Neural cell (in vitro differentiated cells): ENCODE results near the gene SLC25A30. TPM values are rescaled to one million over a fixed set of nuclear protein-coding genes. Genes with fewer than 3 reads are reported as not detected.

Experiments
- H2AFZ ChIP-seq: fragments of 200-600, 300-800 bp; sonication (generic), shearing (Covaris generic); 2 replicates; pipeline ENCODE4 v1.6.0; 2014; ENCODE audit warnings: low read depth, mild to moderate bottlenecking, antibody characterized with exemption, low read length, moderate library complexity
- H3F3A ChIP-seq: fragments of 200-600 bp; shearing (Covaris generic); 2 replicates; pipeline ENCODE4 v1.6.1; 2016; ENCODE audit warnings: mild to moderate bottlenecking, moderate library complexity, mixed read lengths, antibody characterized with exemption, low read length; ENCODE audit not compliant: insufficient read depth, poor library complexity, severe bottlenecking
- H3K27ac ChIP-seq: fragments of 200-600, 300-800 bp; sonication (generic), shearing (Covaris generic); 2 replicates; pipeline ENCODE4 v1.5.1; 2014; ENCODE audit warnings: mild to moderate bottlenecking, low read length, moderate library complexity
- H3K27me3 ChIP-seq: fragments of 300-800, 200-600 bp; sonication (generic), shearing (Covaris generic); 2 replicates; pipeline ENCODE4 v1.6.0; 2014; ENCODE audit warnings: mild to moderate bottlenecking, low read depth, low read length, moderate library complexity; ENCODE audit not compliant: insufficient read depth
- H3K36me3 ChIP-seq: fragments of 300-800, 200-600 bp; sonication (generic), shearing (Covaris generic); 2 replicates; pipeline ENCODE4 v1.5.1; 2014; ENCODE audit warnings: mild to moderate bottlenecking, antibody characterized with exemption, low read length, moderate library complexity; ENCODE audit not compliant: insufficient read depth
- H3K4me2 ChIP-seq: fragments of 300-800, 200-600 bp; sonication (generic), shearing (Covaris generic); 2 replicates; pipeline ENCODE4 v1.6.0; 2014; ENCODE audit warnings: mild to moderate bottlenecking, low read length
- H3K4me3 ChIP-seq: fragments of 300-800, 200-600 bp; sonication (generic), shearing (Covaris generic); 2 replicates; pipeline ENCODE4 v1.5.1; 2014; ENCODE audit warnings: mild to moderate bottlenecking, low read length, moderate library complexity
- H3K79me2 ChIP-seq: fragments of 200-600 bp; shearing (Covaris generic); replicated peaks from 2 replicates; pipeline ENCODE4 v1.6.0; 2014; ENCODE audit warnings: mild to moderate bottlenecking, low read length, moderate library complexity; ENCODE audit not compliant: insufficient read depth
- H3K9ac ChIP-seq: fragments of 300-800, 200-600 bp; sonication (generic), shearing (Covaris generic); 2 replicates; pipeline ENCODE4 v1.6.1; 2016; ENCODE audit warnings: mild to moderate bottlenecking, low read length, mixed read lengths
- H3K9me2 ChIP-seq: fragments of 200-600 bp; shearing (Covaris generic); 2 replicates; pipeline ENCODE4 v1.6.1; 2016; ENCODE audit warnings: mild to moderate bottlenecking, low read length, mixed read lengths; ENCODE audit not compliant: insufficient read depth
- H3K9me3 ChIP-seq: fragments of 200-600, 300-800 bp; sonication (generic), shearing (Covaris generic); 2 replicates; pipeline ENCODE4 v1.6.1; 2016; ENCODE audit warnings: mild to moderate bottlenecking, mixed run types, low read length, moderate library complexity, mixed read lengths
- H4K20me1 ChIP-seq: fragments of 200-600 bp; shearing (Covaris generic); 2 replicates; pipeline ENCODE4 v1.6.1; 2016; ENCODE audit warnings: mild to moderate bottlenecking, mixed run types; ENCODE audit not compliant: insufficient read depth
- CTCF ChIP-seq: fragments of 450-650 bp; IDR thresholded peaks from 2 replicates; pipeline ENCODE4 v1.5.1; 2014; ENCODE audit warnings: antibody characterized with exemption, mild to moderate bottlenecking, moderate library complexity; ENCODE audit not compliant: poor library complexity, severe bottlenecking
- EP300 ChIP-seq: fragments of 450-650 bp; conservative IDR thresholded peaks from 2 replicates; pipeline ENCODE4 v1.6.1; 2014; ENCODE audit warnings: antibody characterized with exemption, mild to moderate bottlenecking, moderate library complexity; ENCODE audit not compliant: poor library complexity, severe bottlenecking
- EZH2 ChIP-seq: fragments of 200-600, 300-800 bp; shearing (Covaris generic), sonication (generic); IDR thresholded peaks from 2 replicates; pipeline ENCODE4 v1.6.1; 2014; ENCODE audit warnings: antibody characterized with exemption, low read length, borderline replicate concordance, mild to moderate bottlenecking; ENCODE audit not compliant: insufficient read depth, poor library complexity, severe bottlenecking
- MXI1 ChIP-seq: fragments of 450-650 bp; conservative IDR thresholded peaks from 2 replicates; pipeline ENCODE4 v1.6.1; 2014; ENCODE audit warnings: antibody characterized with exemption, mild to moderate bottlenecking; ENCODE audit not compliant: poor library complexity, severe bottlenecking
- POLR2AphosphoS5 ChIP-seq: IDR thresholded peaks from 2 replicates; pipeline ENCODE4 v1.6.1; 2012
- RAD21 ChIP-seq: fragments of 450-650 bp; conservative IDR thresholded peaks from 2 replicates; pipeline ENCODE4 v1.6.1; 2014; ENCODE audit warnings: antibody characterized with exemption, mild to moderate bottlenecking, moderate library complexity
- REST ChIP-seq: IDR thresholded peaks from 2 replicates; pipeline ENCODE4 v1.6.1; 2012; ENCODE audit warnings: borderline replicate concordance
- SMC3 ChIP-seq: fragments of 450-650 bp; conservative IDR thresholded peaks from 2 replicates; pipeline ENCODE4 v1.6.1; 2014; ENCODE audit warnings: antibody characterized with exemption, mild to moderate bottlenecking, moderate library complexity; ENCODE audit not compliant: poor library complexity
- TAF1 ChIP-seq: IDR thresholded peaks from 2 replicates; pipeline ENCODE4 v1.6.1; 2012; ENCODE audit warnings: low read depth
- polyA plus RNA-seq: library from polyadenylated mRNA; depleted of rRNA; stranded (reverse); fragments of >200 nt; gene quantifications from 2 replicates; pipeline ENCODE4 v1.2.3, GENCODE V29; 2014

The SLC25A30 gene
- polyA plus RNA-seq, 1 donor from 2014 or later, result 4.9 TPM

GRCh38 chr13:45451282-45451681 is 33.1 kb upstream of the SLC25A30 start:
- Histone ChIP-seq H2AFZ (no peak overlapping the region), H3K9ac (no peak overlapping the region), H3K9me2 (no peaks in the 10 kb centered on the region), H3K9me3 (no peaks in the 10 kb centered on the region), H3K27me3 (no peaks in the 10 kb centered on the region), H3K4me3 (no peak overlapping the region), H3F3A (no peaks in the 10 kb centered on the region), H3K4me2 (no peak overlapping the region), H3K36me3 (no peaks in the 10 kb centered on the region), H3K27ac (no peak overlapping the region), H3K79me2 (no peaks in the 10 kb centered on the region), H4K20me1 (no peaks in the 10 kb centered on the region)
- TF ChIP-seq CTCF, result no peak
- no peak for TF ChIP-seq POLR2AphosphoS5
- TF ChIP-seq RAD21, result no peak
- TF ChIP-seq EP300, result no peak
- TF ChIP-seq SMC3, result no peak
- no peak for TF ChIP-seq TAF1
- no peak for TF ChIP-seq EZH2
- no peak for TF ChIP-seq REST
- TF ChIP-seq MXI1, result no peak

GRCh38 chr13:45448965-45449559 is 30.9 kb upstream of the SLC25A30 start:
- Histone ChIP-seq H3K36me3 (no peaks in the 10 kb centered on the region), H3F3A (no peaks in the 10 kb centered on the region), H3K27ac (no peak overlapping the region), H3K9ac (no peak overlapping the region), H2AFZ (no peak overlapping the region), H3K79me2 (no peaks in the 10 kb centered on the region), H3K27me3 (no peaks in the 10 kb centered on the region), H3K9me2 (no peaks in the 10 kb centered on the region), H3K9me3 (no peaks in the 10 kb centered on the region), H4K20me1 (no peaks in the 10 kb centered on the region), H3K4me3 (no peak overlapping the region), H3K4me2 (no peak overlapping the region)
- TF ChIP-seq EP300 (no peak), RAD21 (no peak), EZH2 (no peak), MXI1 (no peak), REST (no peak), SMC3 (no peak), CTCF (no peak), TAF1 (no peak), POLR2AphosphoS5 (no peak)
